Esophagus muscularis mucosa (tissue), 3 donors: Measurements from ENCODE around the gene GPR15.

ENCODE experiments used
- POLR2A ChIP-seq: fragments of 450-650 bp; IDR thresholded peaks from one replicate; pipeline ENCODE4 v1.6.1; 2017; ENCODE audit warnings: antibody characterized with exemption, moderate library complexity, mild to moderate bottlenecking, low read depth
- POLR2AphosphoS5 ChIP-seq, 2 donors: sonication (generic); formaldehyde crosslinking; IDR thresholded peaks; one replicate each; pipeline ENCODE4 v1.6.1; 2017; ENCODE audit warnings: antibody characterized with exemption in 2 of 2
- TF ChIP-seq, protein P1 (sequence below), 3 experiments: fragments of 200-600 bp in 2 of 3; fragments of 450-650 bp in 1 of 3; sonication (generic) in 2 of 3; IDR thresholded peaks; one replicate each; pipeline ENCODE4 v1.5.1; 2017 to 2019; ENCODE audit warnings: antibody characterized with exemption in 3 of 3, mild to moderate bottlenecking in 2 of 3, moderate library complexity in 1 of 3

DNA sequence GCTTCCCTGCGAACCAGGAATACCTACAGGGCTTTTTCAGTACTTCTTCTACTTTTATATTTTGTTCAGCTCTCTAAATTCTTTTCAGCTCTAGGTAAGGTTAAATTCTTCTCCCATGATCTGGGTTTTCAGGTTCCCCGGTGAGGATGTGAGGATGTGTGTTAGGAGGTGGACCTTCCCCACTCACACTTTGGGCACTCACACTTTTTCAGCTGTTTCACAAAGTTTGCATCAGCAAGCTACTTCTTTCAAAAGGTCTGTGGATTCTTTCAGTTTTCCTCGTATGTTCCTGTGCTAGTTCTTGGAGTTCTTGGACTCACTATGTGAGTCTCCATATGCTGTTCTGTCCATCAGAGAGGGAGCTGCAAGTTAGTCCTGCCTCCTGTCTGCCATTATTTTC is 48.2 kb upstream of the GPR15 start:
- TF ChIP-seq POLR2A (no peak), POLR2AphosphoS5 (IDR thresholded peaks at IDR 0.05) (no peak)
- TF ChIP-seq, protein P1, sequence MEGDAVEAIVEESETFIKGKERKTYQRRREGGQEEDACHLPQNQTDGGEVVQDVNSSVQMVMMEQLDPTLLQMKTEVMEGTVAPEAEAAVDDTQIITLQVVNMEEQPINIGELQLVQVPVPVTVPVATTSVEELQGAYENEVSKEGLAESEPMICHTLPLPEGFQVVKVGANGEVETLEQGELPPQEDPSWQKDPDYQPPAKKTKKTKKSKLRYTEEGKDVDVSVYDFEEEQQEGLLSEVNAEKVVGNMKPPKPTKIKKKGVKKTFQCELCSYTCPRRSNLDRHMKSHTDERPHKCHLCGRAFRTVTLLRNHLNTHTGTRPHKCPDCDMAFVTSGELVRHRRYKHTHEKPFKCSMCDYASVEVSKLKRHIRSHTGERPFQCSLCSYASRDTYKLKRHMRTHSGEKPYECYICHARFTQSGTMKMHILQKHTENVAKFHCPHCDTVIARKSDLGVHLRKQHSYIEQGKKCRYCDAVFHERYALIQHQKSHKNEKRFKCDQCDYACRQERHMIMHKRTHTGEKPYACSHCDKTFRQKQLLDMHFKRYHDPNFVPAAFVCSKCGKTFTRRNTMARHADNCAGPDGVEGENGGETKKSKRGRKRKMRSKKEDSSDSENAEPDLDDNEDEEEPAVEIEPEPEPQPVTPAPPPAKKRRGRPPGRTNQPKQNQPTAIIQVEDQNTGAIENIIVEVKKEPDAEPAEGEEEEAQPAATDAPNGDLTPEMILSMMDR (IDR thresholded peaks at IDR 0.05), result no peak
